Peyer's patch (tissue), 4 donors: ENCODE results near the gene ALKBH5. TPM values are rescaled to one million over a fixed set of nuclear protein-coding genes. Genes with fewer than 3 reads are reported as not detected.
A peak's percentile ranks its signal among the peaks of the same experiment; 100 is the strongest.

Experiments
- DNase-seq, 3 donors: peaks; one replicate each; pipeline ENCODE4 v3.0.0-alpha.2; 2017 to 2019
- H3K27ac ChIP-seq, 4 donors: fragments of 200-600 bp; sonication (generic); one replicate each; pipeline ENCODE4 v1.5.1; 2016 to 2019
- H3K27me3 ChIP-seq, 2 donors: fragments of 200-600 bp; sonication (generic); one replicate each; pipeline ENCODE4 v1.5.1; 2019
- H3K36me3 ChIP-seq, 3 donors: fragments of 200-600 bp; sonication (generic); one replicate each; pipeline ENCODE4 v1.5.1; 2016 to 2019
- H3K4me1 ChIP-seq, 4 donors: fragments of 200-600 bp; sonication (generic); one replicate each; pipeline ENCODE4 v1.5.1; 2016 to 2019
- H3K4me3 ChIP-seq, 4 donors: fragments of 200-600 bp; sonication (generic); 1 replicate in 3 of 4; 2 replicates in 1 of 4; pipeline ENCODE4 v1.5.1; 2016 to 2019; ENCODE audit warnings: mild to moderate bottlenecking in 1 of 4
- H3K9me3 ChIP-seq, 4 donors: fragments of 200-600 bp; sonication (generic); one replicate each; pipeline ENCODE4 v1.5.1; 2016 to 2019; ENCODE audit warnings: mild to moderate bottlenecking in 1 of 4
- CTCF ChIP-seq, 6 experiments: fragments of 450-650 bp in 4 of 6; fragments of 200-600 bp in 2 of 6; sonication (generic) in 1 of 6; IDR thresholded peaks; one replicate each; pipeline ENCODE4 v1.5.1; 2017 to 2019; ENCODE audit warnings: antibody characterized with exemption in 6 of 6, mild to moderate bottlenecking in 3 of 6, moderate library complexity in 1 of 6
- POLR2A ChIP-seq, 2 donors: fragments of 450-650 bp; IDR thresholded peaks; one replicate each; pipeline ENCODE4 v1.5.1; 2017; ENCODE audit warnings: antibody characterized with exemption in 2 of 2, mild to moderate bottlenecking in 2 of 2, moderate library complexity in 2 of 2
- total RNA-seq, 4 donors: library from RNA; depleted of rRNA; stranded (reverse); fragments of >200 nt; gene quantifications; one replicate each; pipeline ENCODE4 v1.1.0, GENCODE V29; 2016

The ALKBH5 gene
- total RNA-seq, 4 donors from 2014 or later, result 65.6 to 78.5 (median 72.9) TPM

DNA sequence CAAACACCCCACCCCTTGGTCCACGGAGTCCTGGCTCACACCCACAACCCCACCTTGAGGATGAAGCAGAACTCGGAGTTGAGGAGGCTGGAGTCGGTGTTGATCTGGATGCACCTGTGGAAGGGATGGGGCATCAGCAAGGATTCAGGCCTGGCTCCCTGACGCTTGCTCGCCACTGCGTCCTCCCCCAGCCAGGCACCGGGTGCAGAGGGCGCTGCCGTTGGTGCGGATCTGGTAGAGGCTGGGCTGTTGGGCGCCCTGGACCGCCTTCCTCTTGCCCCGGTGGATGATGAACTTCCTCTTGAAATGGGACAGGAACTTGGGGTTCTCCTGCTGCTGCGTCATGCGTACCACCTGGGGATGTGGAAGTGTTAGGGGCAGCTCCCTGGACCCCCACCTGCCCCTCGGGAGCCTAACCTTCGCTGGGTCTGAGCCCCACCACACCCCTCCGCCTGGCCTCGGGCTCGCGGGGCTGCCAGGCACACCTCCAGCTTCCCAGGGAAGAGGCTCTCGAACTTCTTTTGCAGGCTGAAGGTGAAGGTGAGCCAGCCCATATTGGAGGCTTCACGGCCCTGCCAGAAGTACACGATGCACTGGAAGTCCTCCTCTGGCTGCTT lies 62.6 kb downstream of the ALKBH5 start:
- H3K4me3 ChIP-seq, result peak overlapping the region in 1 of 4 donors; percentile 33
- H3K27me3 ChIP-seq, result no peaks in the 10 kb centered on the region
- H3K36me3 ChIP-seq, result peaks cover 0 to 80% (median 0%) of the 10 kb centered on the region in 3 donors
- no peak for DNase-seq
- peak overlapping the region in 2 of 4 donors; percentile 52 to 74 for H3K27ac ChIP-seq
- TF ChIP-seq POLR2A (IDR thresholded peaks at IDR 0.05) (no peak), CTCF (IDR thresholded peaks at IDR 0.05) (no peak)
- peaks cover 0 to 26% (median 0%) of the 10 kb centered on the region in 4 donors for H3K4me1 ChIP-seq
- H3K9me3 ChIP-seq, result no peaks in the 10 kb centered on the region

DNA sequence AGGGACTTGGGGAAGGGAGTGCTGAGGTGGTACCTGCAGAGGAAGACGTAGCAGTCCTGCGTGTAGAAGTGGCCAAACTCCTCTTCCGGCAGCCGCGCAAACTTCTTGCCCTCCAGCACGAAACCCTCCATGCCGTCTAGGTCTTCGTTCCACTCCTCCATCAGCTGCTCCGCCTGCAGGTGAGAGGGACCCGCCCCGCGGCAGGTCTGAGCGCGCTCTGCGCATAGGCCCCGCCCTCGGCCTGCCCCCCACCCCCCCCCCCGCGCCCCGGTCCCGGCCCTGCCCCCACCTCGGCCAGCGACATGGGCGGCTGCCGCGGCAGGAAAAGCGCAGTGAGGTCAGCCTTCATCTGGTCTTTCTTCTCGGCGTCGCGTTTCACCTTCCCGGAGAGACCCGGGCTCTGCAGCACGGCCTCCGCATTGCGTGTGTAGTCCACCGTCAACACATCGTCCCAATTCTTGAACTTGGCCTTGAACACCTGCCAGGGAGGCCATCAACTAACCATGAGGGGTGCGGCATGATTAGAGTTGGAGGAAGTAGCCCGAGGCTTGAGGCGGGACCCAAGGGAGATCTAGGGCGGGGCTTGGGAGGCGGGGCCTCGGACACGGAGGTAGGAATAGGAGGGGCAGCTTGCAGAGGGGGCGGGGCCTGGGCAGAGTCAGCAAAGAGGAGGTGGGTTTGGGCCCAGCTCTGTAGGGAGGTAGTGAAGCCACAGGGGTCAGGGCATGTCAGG lies 63.4 kb downstream of the ALKBH5 start:
- DNase-seq, result peak; percentile 37 to 94 (median 92)
- peak overlapping the region in 2 of 4 donors; percentile 52 to 74 for H3K27ac ChIP-seq
- peak overlapping the region in 1 of 4 donors; percentile 33 for H3K4me3 ChIP-seq

GRCh38 chr17:18247613-18248001 lies 64.0 kb downstream of the ALKBH5 start:
- peaks cover 0 to 83% (median 0%) of the 10 kb centered on the region in 3 donors for H3K36me3 ChIP-seq
- H3K27ac ChIP-seq, result peak overlapping the region in 2 of 4 donors; percentile 52 to 74
- no peaks in the 10 kb centered on the region for H3K27me3 ChIP-seq
- peak in 2 of 3 donors; percentile 57 to 61 for DNase-seq
- H3K9me3 ChIP-seq, result no peaks in the 10 kb centered on the region
- H3K4me1 ChIP-seq, result peaks cover 0 to 26% (median 0%) of the 10 kb centered on the region in 4 donors
- no peak overlapping the region for H3K4me3 ChIP-seq
- no peak for TF ChIP-seq CTCF (IDR thresholded peaks at IDR 0.05)
- TF ChIP-seq POLR2A (IDR thresholded peaks at IDR 0.05), result peak in 1 of 2 donors; percentile 13

More for the DNA sequence above, 63.4 kb downstream of the ALKBH5 start:
- peaks cover 0 to 82% (median 0%) of the 10 kb centered on the region in 3 donors for H3K36me3 ChIP-seq
- no peak for TF ChIP-seq POLR2A (IDR thresholded peaks at IDR 0.05)
- no peak for TF ChIP-seq CTCF (IDR thresholded peaks at IDR 0.05)
- H3K27me3 ChIP-seq, result no peaks in the 10 kb centered on the region
- peaks cover 0 to 26% (median 0%) of the 10 kb centered on the region in 4 donors for H3K4me1 ChIP-seq
- H3K9me3 ChIP-seq, result no peaks in the 10 kb centered on the region

- peaks cover 0 to 26% (median 0%) of the 10 kb centered on the region in 4 donors for H3K4me1 ChIP-seq
- no peak for TF ChIP-seq POLR2A (IDR thresholded peaks at IDR 0.05)
- peak; percentile 24 to 77 (median 66) for TF ChIP-seq CTCF (IDR thresholded peaks at IDR 0.05)
- DNase-seq, result peak; percentile 45 to 81 (median 76)
- H3K36me3 ChIP-seq, result peaks cover 0 to 89% (median 0%) of the 10 kb centered on the region in 3 donors
- no peaks in the 10 kb centered on the region for H3K9me3 ChIP-seq
- peak overlapping the region in 1 of 4 donors; percentile 74 for H3K27ac ChIP-seq
- no peak overlapping the region for H3K4me3 ChIP-seq
- H3K27me3 ChIP-seq, result no peaks in the 10 kb centered on the region
These were observed 64.7 kb downstream of the ALKBH5 start for GRCh38 chr17:18248300-18248731.

DNA sequence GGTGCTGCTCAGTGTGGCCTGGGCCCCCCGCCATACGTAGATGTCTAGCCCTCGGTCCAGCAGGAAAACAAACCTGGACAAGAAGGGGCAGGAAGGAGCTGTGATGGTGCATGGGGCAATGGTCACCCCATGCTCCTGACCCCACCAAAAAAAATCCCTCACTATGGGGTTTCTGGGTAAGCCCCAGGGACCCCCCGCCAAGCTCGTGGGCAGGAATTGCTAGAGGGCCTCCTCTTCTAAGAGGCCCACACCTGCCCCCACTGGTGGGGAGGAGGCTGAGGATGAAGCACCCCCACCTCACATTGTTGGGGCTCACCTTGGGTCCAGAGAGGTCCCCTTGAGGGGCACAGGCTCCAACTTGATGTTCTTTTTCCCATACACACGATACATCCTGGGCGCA lies 65.2 kb downstream of the ALKBH5 start:
- TF ChIP-seq POLR2A (IDR thresholded peaks at IDR 0.05) (no peak), CTCF (IDR thresholded peaks at IDR 0.05) (no peak)

More for the DNA sequence above, 65.2 kb downstream of the ALKBH5 start:
- Histone ChIP-seq H3K4me1 (peaks cover 0 to 26% (median 0%) of the 10 kb centered on the region in 4 donors), H3K4me3 (no peak overlapping the region), H3K27ac (peak overlapping the region in 1 of 4 donors; percentile 28), H3K27me3 (no peaks in the 10 kb centered on the region), H3K36me3 (peaks cover 0 to 89% (median 0%) of the 10 kb centered on the region in 3 donors), H3K9me3 (no peaks in the 10 kb centered on the region)
- no peak for DNase-seq
